ENCODE results near the gene UBE4A. TPM values are rescaled to one million over a fixed set of nuclear protein-coding genes. Genes with fewer than 3 reads are reported as not detected.

Gene UBE4A, protein sequence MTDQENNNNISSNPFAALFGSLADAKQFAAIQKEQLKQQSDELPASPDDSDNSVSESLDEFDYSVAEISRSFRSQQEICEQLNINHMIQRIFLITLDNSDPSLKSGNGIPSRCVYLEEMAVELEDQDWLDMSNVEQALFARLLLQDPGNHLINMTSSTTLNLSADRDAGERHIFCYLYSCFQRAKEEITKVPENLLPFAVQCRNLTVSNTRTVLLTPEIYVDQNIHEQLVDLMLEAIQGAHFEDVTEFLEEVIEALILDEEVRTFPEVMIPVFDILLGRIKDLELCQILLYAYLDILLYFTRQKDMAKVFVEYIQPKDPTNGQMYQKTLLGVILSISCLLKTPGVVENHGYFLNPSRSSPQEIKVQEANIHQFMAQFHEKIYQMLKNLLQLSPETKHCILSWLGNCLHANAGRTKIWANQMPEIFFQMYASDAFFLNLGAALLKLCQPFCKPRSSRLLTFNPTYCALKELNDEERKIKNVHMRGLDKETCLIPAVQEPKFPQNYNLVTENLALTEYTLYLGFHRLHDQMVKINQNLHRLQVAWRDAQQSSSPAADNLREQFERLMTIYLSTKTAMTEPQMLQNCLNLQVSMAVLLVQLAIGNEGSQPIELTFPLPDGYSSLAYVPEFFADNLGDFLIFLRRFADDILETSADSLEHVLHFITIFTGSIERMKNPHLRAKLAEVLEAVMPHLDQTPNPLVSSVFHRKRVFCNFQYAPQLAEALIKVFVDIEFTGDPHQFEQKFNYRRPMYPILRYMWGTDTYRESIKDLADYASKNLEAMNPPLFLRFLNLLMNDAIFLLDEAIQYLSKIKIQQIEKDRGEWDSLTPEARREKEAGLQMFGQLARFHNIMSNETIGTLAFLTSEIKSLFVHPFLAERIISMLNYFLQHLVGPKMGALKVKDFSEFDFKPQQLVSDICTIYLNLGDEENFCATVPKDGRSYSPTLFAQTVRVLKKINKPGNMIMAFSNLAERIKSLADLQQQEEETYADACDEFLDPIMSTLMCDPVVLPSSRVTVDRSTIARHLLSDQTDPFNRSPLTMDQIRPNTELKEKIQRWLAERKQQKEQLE
- 25.7 and 74.8 TPM in 2 replicates for total RNA-seq (ENCODE audit: low replicate concordance)

DNA sequence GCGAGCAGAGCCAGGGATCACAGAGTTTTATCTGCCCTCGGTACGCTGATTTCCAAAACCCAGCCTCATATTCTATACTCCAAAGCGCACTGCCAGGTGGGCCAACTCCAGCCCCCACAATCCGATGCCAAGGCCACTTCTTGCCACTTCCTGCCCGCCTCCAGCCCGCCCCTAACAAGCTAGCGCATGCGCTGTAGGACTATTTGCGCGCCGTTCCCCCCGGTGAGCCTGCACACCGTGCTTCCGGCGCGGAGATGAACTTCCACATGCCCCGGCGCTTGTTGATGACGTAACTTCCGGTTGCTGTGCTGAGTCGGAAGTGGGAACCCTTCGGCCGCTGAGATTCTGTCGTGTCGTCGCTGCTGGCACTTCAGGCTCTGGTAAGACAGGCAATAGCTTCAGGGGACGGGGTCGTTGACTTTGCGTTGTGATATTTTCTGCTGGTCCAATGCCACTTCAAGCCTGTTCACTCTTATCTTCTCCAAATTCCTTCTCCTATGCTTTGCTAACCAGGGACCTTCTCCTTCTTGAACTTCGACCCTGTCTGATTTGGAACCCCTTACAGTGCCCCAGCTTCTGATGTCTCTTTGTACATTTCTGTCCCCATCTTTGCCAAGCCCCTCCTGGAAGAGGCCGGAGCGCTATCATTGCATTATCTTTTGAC is at the start of gene UBE4A:
TSS of gene UBE4A (plus strand) at position 306 of the 664 bp plus-strand sequence. CDS start 5,481 bp downstream, outside the sequence.
- no peak for TF ChIP-seq CTCF (IDR thresholded peaks at IDR 0.05; ENCODE audit: insufficient read depth, low read length)
- DNase-seq (ENCODE audit: low read depth), result peak; percentile 95
- H3K4me3 ChIP-seq (ENCODE audit: low read depth, low read length), result peak within 1 kb of the TSS; percentile 98

- no peak overlapping the region for H3K4me3 ChIP-seq (ENCODE audit: low read depth, low read length)
- DNase-seq (ENCODE audit: low read depth), result no peak
- TF ChIP-seq CTCF (IDR thresholded peaks at IDR 0.05; ENCODE audit: insufficient read depth, low read length), result no peak
These were observed 49.1 kb upstream of the UBE4A start for GRCh38 chr11:118310271-118310670.

GRCh38 chr11:118310781-118311485 is 48.5 kb upstream of the UBE4A start:
- DNase-seq (ENCODE audit: low read depth), result no peak
- no peak overlapping the region for H3K4me3 ChIP-seq (ENCODE audit: low read depth, low read length)
- TF ChIP-seq CTCF (IDR thresholded peaks at IDR 0.05; ENCODE audit: insufficient read depth, low read length), result no peak

DNA sequence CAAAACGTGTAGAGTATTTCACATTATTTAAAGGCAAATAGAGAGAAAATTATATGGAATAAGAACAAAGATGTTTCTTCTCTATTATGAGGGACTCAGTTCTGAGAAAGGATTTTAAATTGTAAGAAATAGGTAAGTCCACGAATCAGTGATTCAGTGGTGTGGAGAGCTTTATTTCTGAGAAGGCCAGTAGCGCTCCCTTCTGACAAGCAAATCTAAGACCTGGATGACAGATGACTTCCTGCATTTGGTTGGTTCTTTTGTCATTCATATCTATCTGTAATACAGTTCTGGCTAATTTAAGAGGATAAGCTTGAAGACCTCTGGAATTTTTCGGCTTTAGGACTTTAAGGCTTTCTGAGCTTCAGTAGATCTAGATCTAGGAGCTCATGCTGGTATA is 47.9 kb upstream of the UBE4A start:
- TF ChIP-seq CTCF (IDR thresholded peaks at IDR 0.05; ENCODE audit: insufficient read depth, low read length), result no peak
- no peak for DNase-seq (ENCODE audit: low read depth)
- H3K4me3 ChIP-seq (ENCODE audit: low read depth, low read length), result no peak overlapping the region

GRCh38 chr11:118312328-118312727 is 47.1 kb upstream of the UBE4A start:
- TF ChIP-seq CTCF (IDR thresholded peaks at IDR 0.05; ENCODE audit: insufficient read depth, low read length), result no peak

GRCh38 chr11:118313242-118313641 is 46.2 kb upstream of the UBE4A start:
- no peak overlapping the region for H3K4me3 ChIP-seq (ENCODE audit: low read depth, low read length)
- TF ChIP-seq CTCF (IDR thresholded peaks at IDR 0.05; ENCODE audit: insufficient read depth, low read length), result no peak
- no peak for DNase-seq (ENCODE audit: low read depth)

More at GRCh38 chr11:118312328-118312727, 47.1 kb upstream of the UBE4A start:
- H3K4me3 ChIP-seq (ENCODE audit: low read depth, low read length), result no peak overlapping the region
- DNase-seq (ENCODE audit: low read depth), result no peak
